ENCODE measurements around the gene MSRB2. TPM values are rescaled to one million over a fixed set of nuclear protein-coding genes. Genes with fewer than 3 reads are reported as not detected.
A peak's percentile ranks its signal among the peaks of the same experiment; 100 is the strongest.

MSRB2 gene
- total RNA-seq, result 10 to 100 TPM; 24.3 to 43.5 (median 29.4) TPM

- H3K36me3 ChIP-seq, result no peaks in the 10 kb centered on the region
- DNase-seq (peak; percentile 92 to 96), ATAC-seq (peak; percentile 95 to 96)
- peaks cover 29 to 33% of the 10 kb centered on the region in 2 donors for H3K4me1 ChIP-seq
- TF ChIP-seq CTCF (IDR thresholded peaks at IDR 0.05 in 4 of 5, conservative IDR thresholded peaks at IDR 0.05 in 1 of 5), result no peak
- TF ChIP-seq POLR2A (IDR thresholded peaks at IDR 0.05), result peak; percentile 90 to 92
- H3K9me3 ChIP-seq, result no peaks in the 10 kb centered on the region
- H3K4me3 ChIP-seq, result peak within 1 kb of the TSS; percentile 76 to 89 (median 81)
- H3K27ac ChIP-seq, result peak within 1 kb of the TSS; percentile 81 to 95 (median 92)
- H3K27me3 ChIP-seq, result no peaks in the 10 kb centered on the region
- in situ Hi-C loops (cut with MboI; ENCODE audit: low sequenced_read_pairs in 4 of 4) (loop anchor here in 1 of 4 donors (10.0 kb wide), 1 partner anchor 781 kb away; the partner anchor contains the start of gene COMMD3), intact Hi-C loops (cut with DNase I; ENCODE audit: low total_unique reads) (loop anchor here (2.0 to 10.0 kb wide), 4 partner anchors 541 to 1093 kb away; partner anchors contain the start of genes COMMD3 and DNAJC1)
These were observed at the start of gene MSRB2 for GRCh38 chr10:23095404-23095965. Gene MSRB2, plus strand, starts transcription at chr10:23095579. Its CDS starts 30 bp downstream, at chr10:23095609.

GRCh38 chr10:23046027-23046426, 49.4 kb upstream of the MSRB2 start:
- no peaks in the 10 kb centered on the region for H3K9me3 ChIP-seq
- no peaks in the 10 kb centered on the region for H3K4me1 ChIP-seq
- no peaks in the 10 kb centered on the region for H3K27me3 ChIP-seq
- DNase-seq (no peak), ATAC-seq (no peak)
- intact Hi-C loops (cut with DNase I; ENCODE audit: low total_unique reads), result no loop called here
- in situ Hi-C loops (cut with MboI; ENCODE audit: low sequenced_read_pairs in 4 of 4), result no loop called here
- no peak overlapping the region for H3K4me3 ChIP-seq
- H3K27ac ChIP-seq, result no peak overlapping the region
- no peaks in the 10 kb centered on the region for H3K36me3 ChIP-seq
- no peak for TF ChIP-seq POLR2A (IDR thresholded peaks at IDR 0.05)
- TF ChIP-seq CTCF (IDR thresholded peaks at IDR 0.05 in 4 of 5, conservative IDR thresholded peaks at IDR 0.05 in 1 of 5), result no peak

- no peak for DNase-seq
- Histone ChIP-seq H3K27me3 (no peaks in the 10 kb centered on the region), H3K36me3 (no peaks in the 10 kb centered on the region), H3K9me3 (no peaks in the 10 kb centered on the region), H3K4me1 (peaks cover 0 to 8% of the 10 kb centered on the region in 2 donors), H3K27ac (no peak overlapping the region), H3K4me3 (no peak overlapping the region)
- intact Hi-C loops (cut with DNase I; ENCODE audit: low total_unique reads) (no loop called here), in situ Hi-C loops (cut with MboI; ENCODE audit: low sequenced_read_pairs in 4 of 4) (no loop called here)
- TF ChIP-seq CTCF (IDR thresholded peaks at IDR 0.05 in 4 of 5, conservative IDR thresholded peaks at IDR 0.05 in 1 of 5) (no peak), POLR2A (IDR thresholded peaks at IDR 0.05) (no peak)
- ATAC-seq, result no peak
These were observed 48.0 kb upstream of the MSRB2 start for GRCh38 chr10:23047201-23048050.

- H3K27ac ChIP-seq, result no peak overlapping the region
- no peaks in the 10 kb centered on the region for H3K27me3 ChIP-seq
- ATAC-seq, result no peak
- H3K4me1 ChIP-seq, result peaks cover 4 to 8% of the 10 kb centered on the region in 2 donors
- intact Hi-C loops (cut with DNase I; ENCODE audit: low total_unique reads), result no loop called here
- H3K9me3 ChIP-seq, result no peaks in the 10 kb centered on the region
- H3K36me3 ChIP-seq, result no peaks in the 10 kb centered on the region
- no peak for DNase-seq
- H3K4me3 ChIP-seq, result no peak overlapping the region
- in situ Hi-C loops (cut with MboI; ENCODE audit: low sequenced_read_pairs in 4 of 4), result no loop called here
- TF ChIP-seq POLR2A (IDR thresholded peaks at IDR 0.05) (no peak), CTCF (IDR thresholded peaks at IDR 0.05 in 4 of 5, conservative IDR thresholded peaks at IDR 0.05 in 1 of 5) (no peak)
These were observed 47.2 kb upstream of the MSRB2 start for GRCh38 chr10:23048191-23048590.
